HG03135 (cell line): ENCODE data around the gene NUDT3.
"Not testable (repeated sequence)": the region's sequence is repeated elsewhere in the genome, so short reads cannot be mapped to it uniquely, and the experiment has no call there.

ENCODE experiments used
- ATAC-seq: cut with Tn5 transposase; IDR thresholded peaks from one replicate; pipeline ENCODE4 v1.9.1; 2021; ENCODE audit warnings: mild to moderate bottlenecking, moderate library complexity; ENCODE audit not compliant: unreplicated experiment

Gene NUDT3

GRCh38 chr6:34324221-34324620, 68.2 kb downstream of the NUDT3 start:
- not testable (repeated sequence) for ATAC-seq

- ATAC-seq: no peak
Observed at GRCh38 chr6:34323300-34323699, 69.2 kb downstream of the NUDT3 start.

- no peak for ATAC-seq
Observed at GRCh38 chr6:34322732-34323131, 69.7 kb downstream of the NUDT3 start.

- no peak for ATAC-seq
Observed at GRCh38 chr6:34321821-34322220, 70.6 kb downstream of the NUDT3 start.

GRCh38 chr6:34319471-34319885, 73.0 kb downstream of the NUDT3 start:
- no peak for ATAC-seq

GRCh38 chr6:34318499-34319470, 73.7 kb downstream of the NUDT3 start:
- no peak for ATAC-seq

GRCh38 chr6:34317882-34318498, 74.5 kb downstream of the NUDT3 start:
- no peak for ATAC-seq

- ATAC-seq: no peak
Observed at GRCh38 chr6:34317172-34317477, 75.3 kb downstream of the NUDT3 start.

GRCh38 chr6:34316431-34317171, 75.9 kb downstream of the NUDT3 start:
- no peak for ATAC-seq

- no peak for ATAC-seq
Observed at GRCh38 chr6:34315780-34316179, 76.7 kb downstream of the NUDT3 start.

- ATAC-seq: no peak
Observed at GRCh38 chr6:34315256-34315655, 77.2 kb downstream of the NUDT3 start.

- ATAC-seq: no peak
Observed at GRCh38 chr6:34312259-34312658, 80.2 kb downstream of the NUDT3 start.

- no peak for ATAC-seq
Observed at GRCh38 chr6:34310817-34311216, 81.7 kb downstream of the NUDT3 start.

GRCh38 chr6:34308483-34308882, 84.0 kb downstream of the NUDT3 start:
- ATAC-seq: no peak

- ATAC-seq: no peak
Observed at GRCh38 chr6:34305982-34306708, 86.3 kb downstream of the NUDT3 start.

- ATAC-seq: no peak
Observed at GRCh38 chr6:34305497-34305896, 87.0 kb downstream of the NUDT3 start.

- no peak for ATAC-seq
Observed at GRCh38 chr6:34304164-34304563, 88.3 kb downstream of the NUDT3 start.

- no peak for ATAC-seq
Observed at GRCh38 chr6:34302929-34303328, 89.5 kb downstream of the NUDT3 start.

- ATAC-seq: no peak
Observed at GRCh38 chr6:34301408-34301807, 91.1 kb downstream of the NUDT3 start.

- no peak for ATAC-seq
Observed at GRCh38 chr6:34300332-34300751, 92.1 kb downstream of the NUDT3 start.

- ATAC-seq: no peak
Observed at GRCh38 chr6:34298941-34299340, 93.5 kb downstream of the NUDT3 start.
